Muscle of back (tissue), 13 donors: ENCODE data around the gene OR2B6. TPM values are rescaled to one million over a fixed set of nuclear protein-coding genes. Genes with fewer than 3 reads are reported as not detected.
"Not testable (repeated sequence)": the region's sequence is repeated elsewhere in the genome, so short reads cannot be mapped to it uniquely, and the experiment has no call there.

Experiments used
- DNase-seq, 3 donors: peaks; one replicate each; pipeline versions ENCODE4 v3.0.0 to v3.0.0-alpha.2; 2013
- long read RNA-seq, 9 donors: transcript quantifications; one replicate each; lab custom pipeline, GENCODE V29; 2026
- polyA plus RNA-seq, 10 donors: library from polyadenylated mRNA; unstranded; fragments of 120-200 nt; gene quantifications; one replicate each; pipeline ENCODE4 v1.2.1, GENCODE V29; 2013; ENCODE audit not compliant: insufficient read length in 10 of 10

OR2B6 gene
- under 1 TPM in 1 of 10 donors, not detected in 9; 0.13 TPM for polyA plus RNA-seq
- long read RNA-seq, donor 1: 0 reads
- long read RNA-seq, donor 2: 0 reads
- long read RNA-seq, donor 3: 0 reads
- long read RNA-seq, donor 4: 0 reads
- long read RNA-seq, donor 5: 0 reads
- long read RNA-seq, donor 6: 0 reads
- long read RNA-seq, donor 7: 0 reads
- long read RNA-seq, donor 8: 0 reads
- long read RNA-seq, donor 9: 0 reads

GRCh38 chr6:27956941-27957340 is at the start of gene OR2B6:
TSS of gene OR2B6 (plus strand) at chr6:27957241. CDS start at chr6:27957241, 0 bp downstream.
- no peak for DNase-seq

GRCh38 chr6:27908017-27908416 is 49.0 kb upstream of the OR2B6 start:
- DNase-seq: no peak

DNA sequence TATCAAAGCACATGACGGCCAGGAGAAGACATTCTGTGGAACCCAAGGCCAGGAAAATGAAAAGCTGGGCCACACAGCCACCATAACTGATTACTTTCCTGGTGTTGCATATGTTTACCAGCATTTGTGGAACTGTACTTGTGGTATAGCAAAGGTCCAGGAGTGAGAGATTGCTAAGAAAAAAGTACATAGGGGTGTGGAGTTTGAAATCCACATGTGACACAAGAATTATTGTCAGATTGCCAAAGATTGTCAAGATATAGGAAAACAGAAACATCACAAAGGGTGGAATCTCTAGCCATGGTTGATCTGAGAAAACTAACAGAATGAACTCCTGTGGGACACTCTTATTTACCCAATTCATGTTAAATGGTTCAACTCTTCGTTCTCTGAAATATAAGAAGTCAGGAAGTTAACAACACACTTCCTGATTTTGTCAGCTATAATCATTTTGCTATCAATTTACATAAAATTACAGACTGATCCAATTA is 45.0 kb upstream of the OR2B6 start, which contains the start of gene OR2B2:
TSS of gene OR2B2 (minus strand) at position 441 of the 491 bp plus-strand sequence. CDS start at position 364, 77 bp downstream.
- DNase-seq: no peak

- DNase-seq: no peak
Observed at GRCh38 chr6:27922949-27923348, 34.1 kb upstream of the OR2B6 start.

DNA sequence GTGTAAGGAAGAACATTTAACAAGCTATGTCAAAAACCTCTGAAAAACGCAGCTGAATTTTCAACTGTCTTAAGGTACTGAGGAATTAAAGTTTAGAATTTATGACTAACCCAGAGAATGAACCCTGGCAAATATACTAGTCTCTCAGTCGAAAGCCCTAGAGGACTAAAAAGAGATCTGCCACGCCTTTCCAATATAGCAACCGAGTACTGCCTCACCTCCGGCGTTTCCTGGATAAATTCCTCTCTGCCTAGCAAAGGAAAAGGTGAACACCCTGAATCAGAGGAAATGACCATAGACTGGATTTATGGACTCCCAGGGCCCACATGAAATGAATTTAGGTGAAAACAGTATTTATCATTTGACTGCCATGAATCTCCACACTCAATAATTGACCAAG is 32.9 kb upstream of the OR2B6 start:
- DNase-seq: no peak

DNA sequence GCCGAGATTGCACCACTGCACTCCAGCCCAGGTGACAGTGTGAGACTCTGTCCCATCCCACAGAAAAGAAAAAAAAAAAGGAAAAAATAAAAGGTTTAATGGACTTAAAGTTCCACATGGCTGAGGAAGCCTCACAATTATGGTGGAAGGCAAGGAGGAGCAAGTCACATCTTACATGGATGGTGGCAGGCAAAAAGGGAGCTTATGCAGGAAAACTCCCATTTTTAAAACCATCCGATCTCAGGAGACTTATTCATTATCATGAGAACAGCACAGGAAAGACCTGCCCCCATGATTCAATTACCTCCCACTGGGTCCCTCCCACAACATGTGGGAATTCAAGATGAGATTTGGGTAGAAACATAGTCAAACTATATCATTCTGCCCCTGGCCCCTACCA is 29.0 kb upstream of the OR2B6 start:
- not testable (repeated sequence) for DNase-seq

DNA sequence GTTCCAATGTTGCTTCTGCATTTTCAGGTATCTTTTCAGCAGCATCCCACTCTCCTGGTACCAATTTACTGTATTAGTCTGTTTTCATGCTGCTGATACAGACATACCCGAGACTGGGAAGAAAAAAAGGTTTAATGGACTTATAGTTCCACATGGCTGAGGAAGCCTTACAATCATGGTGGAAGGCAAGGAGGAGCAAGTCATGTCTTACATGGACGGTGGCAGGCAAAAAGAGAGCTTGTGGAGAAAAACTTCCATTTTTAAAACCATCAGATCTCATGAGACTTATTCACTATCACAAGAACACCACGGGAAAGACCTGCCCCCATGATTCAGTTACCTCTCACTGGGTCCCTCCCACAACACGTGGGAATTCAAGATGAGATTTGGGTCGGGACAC is 27.1 kb upstream of the OR2B6 start:
- DNase-seq: not testable (repeated sequence)

GRCh38 chr6:27931209-27931608 is 25.8 kb upstream of the OR2B6 start:
- DNase-seq: no peak

DNA sequence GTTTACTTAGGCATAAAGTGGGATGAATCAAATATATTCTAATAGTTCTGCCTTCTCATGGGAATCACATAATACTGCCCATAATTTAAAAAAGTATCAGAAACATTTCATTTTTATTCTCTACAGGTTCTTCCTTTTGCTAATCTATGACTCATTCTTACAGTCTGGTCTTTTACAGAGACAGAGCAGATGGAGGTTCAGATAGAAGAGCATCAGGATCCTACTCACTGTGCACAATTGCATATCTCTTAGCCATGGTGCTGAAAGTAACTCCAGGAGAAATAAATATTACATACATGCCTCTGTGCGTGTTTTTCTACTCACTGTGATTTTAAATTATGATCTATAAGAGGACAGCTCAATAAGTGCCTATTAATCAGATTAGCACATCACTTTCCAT is 16.3 kb upstream of the OR2B6 start:
- DNase-seq: no peak

DNA sequence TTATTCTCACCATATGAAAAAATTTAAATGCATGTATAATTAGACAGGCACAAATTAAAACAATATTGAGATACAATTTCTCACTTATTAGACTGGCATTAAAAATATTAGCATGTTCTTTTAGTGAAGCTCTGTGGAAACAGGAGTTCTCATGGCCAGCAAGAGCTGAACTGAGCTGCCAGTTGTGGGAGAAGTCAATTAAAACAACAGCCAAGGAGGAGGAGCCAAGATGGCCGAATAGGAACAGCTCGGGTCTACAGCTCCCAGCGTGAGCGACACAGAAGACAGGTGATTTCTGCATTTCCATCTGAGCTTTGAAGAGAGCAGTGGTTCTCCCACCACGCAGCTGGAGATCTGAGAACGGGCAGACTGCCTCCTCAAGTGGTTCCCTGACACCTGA is 14.0 kb upstream of the OR2B6 start:
- DNase-seq: not testable (repeated sequence)

- no peak for DNase-seq
Observed at GRCh38 chr6:27948237-27948636, 8.8 kb upstream of the OR2B6 start.

GRCh38 chr6:27951040-27951439 is 6.0 kb upstream of the OR2B6 start:
- DNase-seq: no peak

- no peak for DNase-seq
Observed at GRCh38 chr6:27957516-27957915, 475 bp downstream of the OR2B6 start.

GRCh38 chr6:27962506-27962905 is 5.5 kb downstream of the OR2B6 start:
- DNase-seq: no peak

GRCh38 chr6:27966044-27966443 is 9.0 kb downstream of the OR2B6 start:
- no peak for DNase-seq

DNA sequence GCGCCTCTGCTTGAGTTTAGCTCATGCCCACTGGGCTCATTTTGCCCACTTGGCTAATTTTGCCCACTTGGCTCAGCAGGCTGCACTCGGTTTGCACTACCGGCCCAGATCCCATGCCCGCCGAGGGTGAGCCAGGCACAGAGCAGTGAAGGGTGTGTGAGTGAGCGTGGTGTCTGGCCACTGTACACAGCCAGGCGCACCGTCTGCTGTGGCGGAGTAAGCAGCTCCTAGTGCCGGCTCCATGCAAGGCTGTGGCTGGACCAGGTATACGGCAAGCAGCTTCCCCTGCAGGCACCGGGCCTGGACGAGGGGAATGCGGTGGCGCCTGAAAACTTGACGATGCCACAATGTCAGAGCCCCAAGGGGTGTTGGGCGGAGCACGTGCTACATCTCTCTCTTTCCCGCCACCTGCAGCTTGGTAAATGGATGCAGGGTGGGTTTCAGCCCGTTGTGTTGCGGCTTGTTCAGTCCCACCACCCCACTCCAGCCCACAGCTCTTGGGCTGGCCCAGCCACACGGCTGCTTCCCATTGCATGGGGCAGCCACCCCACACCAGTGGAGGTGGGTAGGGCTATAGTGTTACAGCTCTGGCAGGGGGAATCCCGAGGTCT is 9.9 kb downstream of the OR2B6 start:
- no peak for DNase-seq

GRCh38 chr6:27970444-27970843 is 13.4 kb downstream of the OR2B6 start:
- no peak for DNase-seq

DNA sequence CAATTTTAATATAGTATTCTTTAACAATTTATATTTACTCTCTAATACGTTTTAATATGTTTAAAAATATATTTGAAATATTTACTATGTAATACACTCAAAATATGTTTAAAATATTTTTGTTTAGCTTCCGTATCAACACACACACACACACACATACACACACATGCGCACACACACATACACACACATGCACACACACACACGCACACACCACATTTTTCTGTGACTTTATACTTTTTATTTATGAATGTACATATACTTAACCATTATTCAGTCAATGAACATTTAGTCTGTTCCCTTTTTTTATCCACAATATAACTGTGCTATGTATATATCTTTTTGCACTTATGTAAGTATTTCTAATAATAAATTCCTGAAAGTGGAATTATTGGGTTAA is 15.7 kb downstream of the OR2B6 start:
- DNase-seq: no peak

- no peak for DNase-seq
Observed at GRCh38 chr6:27977387-27977786, 20.3 kb downstream of the OR2B6 start.

- no peak for DNase-seq
Observed at GRCh38 chr6:27978705-27979104, 21.7 kb downstream of the OR2B6 start.

GRCh38 chr6:27980111-27980510 is 23.1 kb downstream of the OR2B6 start:
- DNase-seq: no peak

- no peak for DNase-seq
Observed at GRCh38 chr6:27986928-27987725, 30.1 kb downstream of the OR2B6 start.

DNA sequence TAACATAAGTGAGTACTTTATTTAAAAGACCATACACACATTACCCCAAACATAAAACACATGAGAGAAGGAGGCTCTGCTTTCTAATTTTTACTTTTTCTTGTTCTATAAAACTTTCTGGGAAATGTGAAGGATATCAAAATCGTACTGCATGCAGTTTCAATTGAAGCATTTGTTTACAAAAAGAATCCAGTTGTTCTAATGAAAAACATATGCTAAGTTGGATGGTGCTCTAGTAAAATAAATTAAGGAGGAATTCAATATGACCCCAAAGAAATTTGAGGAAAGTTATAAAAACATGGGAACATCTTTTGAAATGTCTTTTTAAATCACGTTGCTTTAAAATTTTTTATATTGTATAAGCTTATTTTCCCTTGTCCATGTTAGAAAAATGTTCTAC is 37.6 kb downstream of the OR2B6 start:
- DNase-seq: peak; percentile 10 to 59 (median 14)
